GM18520 (cell line): ENCODE data around the gene ACSL1.
A peak's percentile ranks its signal among the peaks of the same experiment; 100 is the strongest.

ENCODE experiments used
- ATAC-seq: cut with Tn5 transposase; IDR thresholded peaks from one replicate; pipeline ENCODE4 v1.9.1; 2021; ENCODE audit not compliant: unreplicated experiment

ACSL1 gene

DNA sequence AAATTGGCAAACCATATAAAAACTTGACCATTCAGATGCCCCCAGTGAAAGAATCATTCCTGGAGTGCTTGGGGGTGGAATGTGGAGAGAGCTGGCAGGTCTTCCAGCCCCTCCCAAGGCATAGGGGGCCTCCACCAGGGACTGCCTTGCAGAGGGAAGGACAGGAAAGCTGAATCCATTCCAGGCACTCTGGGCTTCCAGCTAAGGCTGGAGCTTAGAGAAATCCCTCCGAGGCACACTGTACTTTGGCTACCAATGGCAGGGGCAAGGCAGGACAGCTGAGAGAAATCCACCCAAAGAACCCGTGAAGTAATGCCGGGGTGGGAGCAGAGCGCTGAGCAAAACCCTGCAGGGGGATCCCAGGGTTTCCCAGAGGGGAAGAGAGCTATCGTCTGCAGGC lies 95.8 kb downstream of the ACSL1 start:
- ATAC-seq, result no peak

- ATAC-seq, result no peak
Measured at GRCh38 chr4:184728858-184729257, 96.9 kb downstream of the ACSL1 start.

DNA sequence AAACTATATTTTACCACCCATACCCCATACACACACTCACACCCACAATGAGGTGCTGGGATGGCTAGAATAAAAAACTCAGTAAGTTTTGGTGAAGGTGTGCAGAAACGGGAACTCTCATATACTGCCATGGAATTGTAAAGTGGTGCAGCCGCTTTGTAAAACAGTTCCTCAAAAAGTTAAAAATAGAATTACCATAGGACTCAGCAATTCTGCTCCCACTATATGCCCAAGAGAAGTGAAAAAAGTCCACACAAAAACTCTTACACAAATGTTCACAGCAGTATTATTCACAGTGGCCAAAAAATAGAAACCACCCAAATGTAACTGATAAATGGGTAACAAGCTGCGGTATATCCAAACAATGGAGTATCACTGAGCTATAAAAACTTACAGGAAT lies 98.3 kb downstream of the ACSL1 start:
- no peak for ATAC-seq

DNA sequence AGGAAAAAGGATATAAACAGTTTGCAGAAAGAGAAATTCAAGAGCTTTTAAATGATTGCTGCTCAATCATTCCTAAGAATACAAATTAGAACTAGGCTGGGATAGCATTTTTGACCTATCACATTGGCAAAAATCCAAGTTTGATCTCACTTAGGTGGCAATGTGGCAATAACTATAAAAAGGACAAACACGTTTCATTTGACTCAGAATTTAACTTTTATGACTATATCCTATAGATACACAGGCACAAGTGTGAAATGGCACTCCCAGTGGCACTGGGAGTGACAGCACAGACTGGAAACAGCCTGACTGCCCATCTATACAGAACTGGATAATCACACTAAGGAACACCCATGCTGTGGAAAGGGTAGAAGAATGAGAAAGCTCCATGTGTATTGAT lies 103.0 kb downstream of the ACSL1 start:
- no peak for ATAC-seq

- no peak for ATAC-seq
Measured at GRCh38 chr4:184721254-184721653, 104.5 kb downstream of the ACSL1 start.

GRCh38 chr4:184719407-184719806 lies 106.4 kb downstream of the ACSL1 start:
- no peak for ATAC-seq

GRCh38 chr4:184715526-184715925 lies 110.2 kb downstream of the ACSL1 start:
- no peak for ATAC-seq

- ATAC-seq, result no peak
Measured at GRCh38 chr4:184713887-184714286, 111.9 kb downstream of the ACSL1 start.

DNA sequence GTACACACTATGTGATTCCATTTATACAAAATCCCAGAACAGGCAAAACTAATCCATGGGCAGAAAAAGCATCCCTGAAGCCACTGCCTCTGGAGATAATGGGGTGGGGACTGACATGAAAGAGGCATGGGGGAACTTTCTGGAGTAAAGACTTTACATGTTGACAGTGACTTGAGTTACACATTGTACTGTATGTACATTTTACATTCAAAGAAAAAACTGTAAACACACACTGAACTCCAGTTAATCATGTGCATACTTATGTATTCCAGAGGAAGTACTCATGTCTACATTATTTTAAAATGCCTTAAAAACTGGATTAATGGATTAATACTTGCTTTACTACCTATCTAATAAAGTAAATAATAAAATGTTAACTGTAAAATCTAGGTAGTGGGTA lies 113.4 kb downstream of the ACSL1 start:
- ATAC-seq, result no peak

DNA sequence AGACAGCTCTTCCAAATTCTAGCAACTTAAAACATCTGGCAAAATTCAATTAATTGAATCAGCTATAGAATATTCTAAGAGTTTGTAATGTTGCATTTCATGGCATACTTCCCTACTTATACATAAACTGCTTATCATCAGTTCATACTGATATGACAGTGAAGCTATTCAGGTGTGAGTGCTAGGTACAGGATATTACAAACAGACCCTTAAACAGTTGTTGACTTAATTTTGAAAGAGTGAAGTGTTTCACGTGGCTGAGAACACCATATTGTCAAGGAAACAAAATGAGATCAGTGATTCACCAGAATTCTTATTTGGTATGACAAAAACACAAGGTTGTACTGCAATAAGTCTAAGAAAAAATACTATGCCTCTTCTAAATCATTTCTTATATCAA lies 119.3 kb downstream of the ACSL1 start:
- no peak for ATAC-seq

- ATAC-seq, result peak; percentile 53
Measured at GRCh38 chr4:184705692-184706091, 120.1 kb downstream of the ACSL1 start.
